IPS DF 6.9 (cell line): ENCODE results near the gene MCUB.
A peak's percentile ranks its signal among the peaks of the same experiment; 100 is the strongest.
"Not testable (repeated sequence)": the region's sequence is repeated elsewhere in the genome, so short reads cannot be mapped to it uniquely, and the experiment has no call there.

Experiments
- DNase-seq: peaks from one replicate; pipeline ENCODE4 v3.0.0-alpha.2; 2013; ENCODE audit warnings: low read depth, low spot score
- H3K27ac ChIP-seq: one replicate; pipeline ENCODE4 v1.5.1; 2013; ENCODE audit warnings: low read length, control low read depth
- H3K27me3 ChIP-seq: 2 replicates; pipeline ENCODE4 v1.6.1; 2013; ENCODE audit warnings: mild to moderate bottlenecking, low read length; ENCODE audit not compliant: control insufficient read depth, insufficient read depth
- H3K36me3 ChIP-seq: 2 replicates; pipeline ENCODE4 v1.6.1; 2013; ENCODE audit warnings: low read length; ENCODE audit not compliant: control insufficient read depth, insufficient read depth
- H3K4me1 ChIP-seq: 2 replicates; pipeline ENCODE4 v1.6.1; 2013; ENCODE audit warnings: low read length; ENCODE audit not compliant: control insufficient read depth, insufficient read depth
- H3K4me3 ChIP-seq: 2 replicates; pipeline ENCODE4 v1.5.1; 2013; ENCODE audit warnings: mild to moderate bottlenecking, low read length
- H3K9me3 ChIP-seq: 2 replicates; pipeline ENCODE4 v1.6.1; 2013; ENCODE audit warnings: low read length, inconsistent platforms; ENCODE audit not compliant: control insufficient read depth, insufficient read depth
- WGBS: extraction: QIAGEN DNeasy Blood & Tissue Kit; methylation state at CpG from one replicate; pipeline ENCODE4 v1.1.7; 2013; ENCODE audit warnings: mixed read lengths, missing lambda C conversion rate; ENCODE audit not compliant: insufficient read length, insufficient coverage; 5-methylcytosine and 5-hydroxymethylcytosine counted together

MCUB gene

GRCh38 chr4:109559983-109560686, at the start of gene MCUB:
TSS of gene MCUB (plus strand) at chr4:109560246. CDS start at chr4:109560338, 92 bp downstream.
- H3K4me1 ChIP-seq, result no peaks in the 10 kb centered on the region; the same call in 1 of the 2 replicates
- no peak within 1 kb of the TSS for H3K27ac ChIP-seq
- WGBS, result no CpG with 5 or more reads among the region's 73 CpGs
- H3K9me3 ChIP-seq, result no peaks in the 10 kb centered on the region
- peak within 1 kb of the TSS; percentile 78 for H3K4me3 ChIP-seq
- H3K27me3 ChIP-seq, result no peaks in the 10 kb centered on the region
- H3K36me3 ChIP-seq, result no peaks in the 10 kb centered on the region; the same call in 1 of the 2 replicates
- no peak for DNase-seq

- no peaks in the 10 kb centered on the region for H3K4me1 ChIP-seq
- no peak for DNase-seq
- WGBS, result no CpG with 5 or more reads among the region's 2 CpGs
- no peak overlapping the region for H3K4me3 ChIP-seq
- H3K27me3 ChIP-seq, result no peaks in the 10 kb centered on the region
- H3K9me3 ChIP-seq, result no peaks in the 10 kb centered on the region
- H3K27ac ChIP-seq, result no peak overlapping the region
- no peaks in the 10 kb centered on the region for H3K36me3 ChIP-seq
Observed at GRCh38 chr4:109510687-109511086, 49.4 kb upstream of the MCUB start.

GRCh38 chr4:109511414-109511813, 48.6 kb upstream of the MCUB start:
- no peak for DNase-seq
- no CpG with 5 or more reads among the region's 2 CpGs for WGBS
- Histone ChIP-seq H3K36me3 (no peaks in the 10 kb centered on the region), H3K27ac (no peak overlapping the region), H3K4me1 (no peaks in the 10 kb centered on the region), H3K27me3 (no peaks in the 10 kb centered on the region), H3K9me3 (no peaks in the 10 kb centered on the region), H3K4me3 (no peak overlapping the region)

GRCh38 chr4:109513368-109513767, 46.7 kb upstream of the MCUB start:
- H3K36me3 ChIP-seq, result not testable (repeated sequence)

GRCh38 chr4:109532182-109532581, 27.9 kb upstream of the MCUB start:
- peaks cover 3% of the 10 kb centered on the region; the same call in 1 of the 2 replicates for H3K36me3 ChIP-seq

More at GRCh38 chr4:109513368-109513767, 46.7 kb upstream of the MCUB start:
- H3K9me3 ChIP-seq, H3K4me3 ChIP-seq, DNase-seq, H3K27ac ChIP-seq, H3K27me3 ChIP-seq, H3K4me1 ChIP-seq: not testable (repeated sequence)
- 100% methylated on average over 2 of the region's 12 CpGs for WGBS

GRCh38 chr4:109545401-109545800, 14.6 kb upstream of the MCUB start:
- DNase-seq, result no peak
- H3K27ac ChIP-seq, result no peak overlapping the region
- WGBS, result no CpG with 5 or more reads among the region's 1 CpG
- H3K4me1 ChIP-seq, result no peaks in the 10 kb centered on the region
- no peaks in the 10 kb centered on the region for H3K9me3 ChIP-seq
- H3K4me3 ChIP-seq, result no peak overlapping the region
- no peaks in the 10 kb centered on the region for H3K36me3 ChIP-seq
- H3K27me3 ChIP-seq, result no peaks in the 10 kb centered on the region

More at GRCh38 chr4:109532182-109532581, 27.9 kb upstream of the MCUB start:
- no peak for DNase-seq
- no peaks in the 10 kb centered on the region for H3K4me1 ChIP-seq
- no peaks in the 10 kb centered on the region for H3K9me3 ChIP-seq
- H3K27ac ChIP-seq, result no peak overlapping the region
- H3K4me3 ChIP-seq, result no peak overlapping the region
- H3K27me3 ChIP-seq, result no peaks in the 10 kb centered on the region

GRCh38 chr4:109547394-109547793, 12.7 kb upstream of the MCUB start:
- no peaks in the 10 kb centered on the region for H3K27me3 ChIP-seq
- no peaks in the 10 kb centered on the region for H3K9me3 ChIP-seq
- H3K27ac ChIP-seq, result no peak overlapping the region
- no peaks in the 10 kb centered on the region for H3K36me3 ChIP-seq
- no CpG with 5 or more reads among the region's 5 CpGs for WGBS
- H3K4me1 ChIP-seq, result no peaks in the 10 kb centered on the region
- H3K4me3 ChIP-seq, result no peak overlapping the region
- DNase-seq, result no peak

GRCh38 chr4:109548655-109549054, 11.4 kb upstream of the MCUB start:
- DNase-seq, result no peak
- no CpG with 5 or more reads among the region's 2 CpGs for WGBS
- H3K27ac ChIP-seq, result no peak overlapping the region

GRCh38 chr4:109552237-109552636, 7.8 kb upstream of the MCUB start:
- Histone ChIP-seq H3K27me3 (no peaks in the 10 kb centered on the region), H3K9me3 (no peaks in the 10 kb centered on the region), H3K4me3 (no peak overlapping the region), H3K36me3 (no peaks in the 10 kb centered on the region; the same call in 1 of the 2 replicates), H3K4me1 (no peaks in the 10 kb centered on the region), H3K27ac (no peak overlapping the region)
- DNase-seq, result no peak
- WGBS, result no CpG with 5 or more reads among the region's 6 CpGs

More at GRCh38 chr4:109548655-109549054, 11.4 kb upstream of the MCUB start:
- Histone ChIP-seq H3K9me3 (no peaks in the 10 kb centered on the region), H3K36me3 (no peaks in the 10 kb centered on the region), H3K4me3 (no peak overlapping the region), H3K27me3 (no peaks in the 10 kb centered on the region), H3K4me1 (no peaks in the 10 kb centered on the region)

- H3K4me1 ChIP-seq, result no peaks in the 10 kb centered on the region
- H3K4me3 ChIP-seq, result no peak overlapping the region
- no peaks in the 10 kb centered on the region; the same call in 1 of the 2 replicates for H3K36me3 ChIP-seq
- H3K9me3 ChIP-seq, result no peaks in the 10 kb centered on the region
- no peak for DNase-seq
- no peaks in the 10 kb centered on the region for H3K27me3 ChIP-seq
- no peak overlapping the region for H3K27ac ChIP-seq
- WGBS, result no CpG with 5 or more reads among the region's 2 CpGs
Observed at GRCh38 chr4:109553130-109553529, 6.9 kb upstream of the MCUB start.

GRCh38 chr4:109554971-109555370, 5.1 kb upstream of the MCUB start:
- Histone ChIP-seq H3K27me3 (no peaks in the 10 kb centered on the region), H3K27ac (no peak overlapping the region), H3K4me1 (no peaks in the 10 kb centered on the region), H3K36me3 (no peaks in the 10 kb centered on the region; the same call in 1 of the 2 replicates), H3K4me3 (no peak overlapping the region), H3K9me3 (no peaks in the 10 kb centered on the region)
- no peak for DNase-seq
- WGBS, result no CpG with 5 or more reads among the region's 3 CpGs
